GM18951 (cell line): Measurements from ENCODE around the gene CTCFL.

Experiments
- POLR2A ChIP-seq: IDR thresholded peaks from 4 replicates; pipeline ENCODE4 v1.6.1; 2011; ENCODE audit warnings: mild to moderate bottlenecking; ENCODE audit not compliant: insufficient read length, insufficient read depth; ENCODE audit errors: extremely low read depth
- in situ Hi-C: fragments of 300-500 bp; cut with MboI; formaldehyde crosslinking; loops from one replicate; pipeline ENCODE4 v1.12.0; 2022; ENCODE audit warnings: low sequenced_read_pairs, mixed read lengths, inconsistent platforms; ENCODE audit not compliant: unreplicated experiment

Gene CTCFL

DNA sequence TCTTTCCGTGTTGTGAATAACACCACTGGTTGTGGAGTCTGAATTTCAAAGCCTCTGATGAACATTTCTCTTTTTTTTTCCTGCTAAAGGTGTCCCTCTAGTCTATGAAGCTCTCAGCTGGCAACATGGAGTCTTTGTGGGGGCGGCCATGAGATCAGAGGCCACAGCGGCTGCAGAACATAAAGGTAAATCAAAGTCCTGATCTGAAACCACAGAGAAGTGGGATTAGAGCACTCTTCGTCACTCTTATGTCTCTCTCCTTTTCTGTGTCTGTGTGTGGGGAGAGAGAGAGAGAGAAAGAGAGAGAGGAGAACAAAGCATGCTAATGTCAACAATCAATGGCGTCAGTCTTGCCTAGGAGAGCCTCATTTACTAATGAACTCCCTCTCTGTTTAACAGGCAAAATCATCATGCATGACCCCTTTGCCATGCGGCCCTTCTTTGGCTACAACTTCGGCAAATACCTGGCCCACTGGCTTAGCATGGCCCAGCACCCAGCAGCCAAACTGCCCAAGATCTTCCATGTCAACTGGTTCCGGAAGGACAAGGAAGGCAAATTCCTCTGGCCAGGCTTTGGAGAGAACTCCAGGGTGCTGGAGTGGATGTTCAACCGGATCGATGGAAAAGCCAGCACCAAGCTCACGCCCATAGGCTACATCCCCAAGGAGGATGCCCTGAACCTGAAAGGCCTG, 40.2 kb upstream of the CTCFL start:
- in situ Hi-C loops = loop anchor here (25.0 kb wide), 1 partner anchor 478 kb away; no protein-coding TSS in a partner anchor
- no peak for TF ChIP-seq POLR2A

DNA sequence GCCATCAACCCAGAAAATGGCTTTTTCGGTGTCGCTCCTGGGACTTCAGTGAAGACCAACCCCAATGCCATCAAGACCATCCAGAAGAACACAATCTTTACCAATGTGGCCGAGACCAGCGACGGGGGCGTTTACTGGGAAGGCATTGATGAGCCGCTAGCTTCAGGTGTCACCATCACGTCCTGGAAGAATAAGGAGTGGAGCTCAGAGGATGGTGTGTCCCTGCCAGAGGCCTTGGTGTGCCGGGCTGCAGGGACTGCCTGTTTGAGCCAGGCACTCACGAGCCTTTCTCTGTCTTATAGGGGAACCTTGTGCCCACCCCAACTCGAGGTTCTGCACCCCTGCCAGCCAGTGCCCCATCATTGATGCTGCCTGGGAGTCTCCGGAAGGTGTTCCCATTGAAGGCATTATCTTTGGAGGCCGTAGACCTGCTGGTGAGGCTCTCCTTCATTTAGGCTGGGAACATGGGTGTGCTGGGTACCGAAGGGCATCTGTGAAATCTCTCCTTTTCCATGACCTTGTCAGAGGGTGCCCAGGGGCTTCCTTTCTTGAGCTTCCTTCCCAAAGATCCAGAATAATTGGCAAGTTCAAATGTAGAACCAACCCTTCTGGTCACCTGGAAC, 39.4 kb upstream of the CTCFL start:
- TF ChIP-seq POLR2A = no peak
- in situ Hi-C loops = loop anchor here (25.0 kb wide), 1 partner anchor 477 kb away; no protein-coding TSS in a partner anchor

DNA sequence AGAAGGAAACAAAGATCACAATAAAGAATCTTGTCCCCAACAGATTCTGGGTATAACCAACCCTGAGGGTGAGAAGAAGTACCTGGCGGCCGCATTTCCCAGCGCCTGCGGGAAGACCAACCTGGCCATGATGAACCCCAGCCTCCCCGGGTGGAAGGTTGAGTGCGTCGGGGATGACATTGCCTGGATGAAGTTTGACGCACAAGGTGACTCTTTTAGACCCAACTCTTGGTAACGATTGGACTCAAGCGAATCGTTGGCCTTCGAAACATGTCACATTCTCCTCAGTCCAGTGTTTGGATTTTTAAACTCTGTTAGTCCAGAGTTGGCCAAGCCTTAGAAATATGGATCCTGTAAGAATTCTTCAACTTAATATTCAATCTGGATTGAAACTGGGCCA, 38.6 kb upstream of the CTCFL start:
- in situ Hi-C loops = loop anchor here (25.0 kb wide), 1 partner anchor 476 kb away; no protein-coding TSS in a partner anchor
- TF ChIP-seq POLR2A = no peak

GRCh38 chr20:57562541-57563465, 37.9 kb upstream of the CTCFL start:
- in situ Hi-C loops = loop anchor here (25.0 kb wide), 1 partner anchor 476 kb away; no protein-coding TSS in a partner anchor
- no peak for TF ChIP-seq POLR2A

GRCh38 chr20:57561356-57562279, 36.7 kb upstream of the CTCFL start:
- TF ChIP-seq POLR2A = no peak
- in situ Hi-C loops = loop anchor here (25.0 kb wide), 1 partner anchor 474 kb away; no protein-coding TSS in a partner anchor

GRCh38 chr20:57560554-57561355, 35.8 kb upstream of the CTCFL start, which contains the start of gene PCK1:
PCK1 (plus strand) TSS chr20:57561110; CDS start chr20:57561412, 302 bp downstream.
- TF ChIP-seq POLR2A = no peak
- in situ Hi-C loops = loop anchor here (25.0 kb wide), 1 partner anchor 473 kb away; no protein-coding TSS in a partner anchor

GRCh38 chr20:57559658-57560553, 35.0 kb upstream of the CTCFL start:
- TF ChIP-seq POLR2A = no peak
- in situ Hi-C loops = loop anchor here (25.0 kb wide), 1 partner anchor 473 kb away; no protein-coding TSS in a partner anchor

DNA sequence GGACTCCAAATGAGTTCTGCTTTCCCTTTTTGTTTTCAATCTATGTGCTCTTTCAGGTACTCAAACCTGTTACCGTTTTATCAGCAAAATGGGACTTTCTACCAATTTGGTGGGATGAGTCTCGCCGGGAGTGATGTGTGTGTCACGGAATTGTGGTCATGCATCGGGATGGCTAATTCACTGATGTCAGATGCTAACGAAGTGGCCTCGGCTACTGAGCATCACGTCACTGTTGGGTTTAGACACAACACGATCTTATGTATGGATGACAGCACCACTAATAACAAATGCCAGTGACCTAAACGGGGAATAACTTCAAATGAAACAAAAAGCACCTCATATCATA, 34.3 kb upstream of the CTCFL start:
- in situ Hi-C loops = loop anchor here (25.0 kb wide), 1 partner anchor 472 kb away; no protein-coding TSS in a partner anchor
- no peak for TF ChIP-seq POLR2A

- in situ Hi-C loops = loop anchor here (25.0 kb wide), 1 partner anchor 471 kb away; no protein-coding TSS in a partner anchor
- no peak for TF ChIP-seq POLR2A
Measured at GRCh38 chr20:57558614-57559288, 33.8 kb upstream of the CTCFL start.

DNA sequence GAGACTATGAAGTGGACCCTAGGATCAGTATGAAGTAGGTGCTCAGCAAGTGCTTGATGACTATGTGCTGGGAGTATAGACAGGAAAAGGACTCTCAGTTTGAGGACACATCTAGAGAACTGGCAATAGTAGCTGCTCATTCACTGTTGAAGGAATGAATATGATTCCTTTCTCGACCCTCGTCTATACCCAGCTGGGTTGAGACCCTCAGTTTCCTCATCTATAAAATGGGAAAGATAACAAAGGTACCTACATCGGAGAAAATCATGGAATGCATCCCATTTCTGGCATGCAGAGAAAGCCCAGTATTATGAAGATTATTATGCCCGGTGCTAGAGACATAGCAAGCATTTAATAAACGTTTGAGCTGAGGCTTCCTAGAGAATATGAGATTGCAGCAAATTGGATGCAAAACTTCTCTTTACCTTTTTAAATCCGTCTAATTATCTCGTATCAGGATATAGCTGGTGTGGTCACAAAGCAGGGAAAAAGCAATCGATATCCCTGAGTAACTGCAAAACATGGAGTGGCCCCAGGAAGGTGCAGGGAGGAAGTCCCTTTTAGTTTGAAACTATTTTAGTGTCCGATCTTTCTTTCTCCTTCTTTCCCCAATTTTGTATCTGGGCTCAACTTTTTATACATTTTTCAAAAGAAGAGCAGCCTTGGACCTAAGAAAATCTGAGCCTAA, 33.1 kb upstream of the CTCFL start:
- no peak for TF ChIP-seq POLR2A

More for the DNA sequence above, 33.1 kb upstream of the CTCFL start:
- in situ Hi-C loops = loop anchor here (25.0 kb wide), 1 partner anchor 471 kb away; no protein-coding TSS in a partner anchor
